Raji (cell line): ENCODE results near the gene MCC.
A peak's percentile ranks its signal among the peaks of the same experiment; 100 is the strongest.

Experiments
- POLR2A ChIP-seq: IDR thresholded peaks from 2 replicates; pipeline ENCODE4 v1.6.1; 2011; ENCODE audit warnings: low read depth, low read length, control low read depth; ENCODE audit not compliant: insufficient read depth

MCC gene

DNA sequence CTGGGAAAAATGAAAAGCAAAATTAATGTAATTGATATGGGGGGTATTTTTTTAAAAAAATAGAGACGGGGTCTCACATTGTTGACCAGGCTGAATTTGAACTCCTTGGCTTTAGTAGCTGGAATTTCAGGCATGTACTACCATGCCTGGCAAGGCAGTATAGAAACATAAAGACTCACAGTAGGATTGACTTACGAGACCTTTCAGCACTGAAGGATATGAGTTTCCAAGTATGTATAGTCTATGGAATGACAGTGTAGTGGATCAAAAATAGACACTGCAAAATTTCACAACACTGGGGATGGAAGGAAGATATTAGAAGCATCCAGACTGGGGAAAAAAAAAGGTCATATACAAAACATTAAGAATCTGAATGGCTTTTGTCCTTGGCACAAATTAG lies 504.9 kb downstream of the MCC start:
- no peak for TF ChIP-seq POLR2A

DNA sequence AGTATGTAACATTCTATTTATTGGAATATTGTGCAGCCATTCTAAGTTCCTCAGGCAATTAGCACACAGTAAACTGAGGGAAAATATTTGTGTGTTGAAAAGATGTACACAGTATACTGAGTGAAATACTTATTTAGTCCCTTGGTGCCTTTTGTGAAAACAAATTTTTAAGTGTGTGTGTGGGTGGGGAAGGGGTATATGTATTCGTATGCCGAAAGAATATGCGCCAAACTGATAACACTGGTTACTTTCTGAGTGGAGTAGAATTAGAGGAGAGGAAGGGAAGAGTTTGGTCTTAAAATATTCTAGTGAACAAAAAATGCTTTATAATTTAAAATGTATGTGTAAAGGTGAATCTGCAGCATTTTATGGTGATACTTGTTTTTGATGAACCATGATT lies 508.5 kb downstream of the MCC start:
- TF ChIP-seq POLR2A: no peak

DNA sequence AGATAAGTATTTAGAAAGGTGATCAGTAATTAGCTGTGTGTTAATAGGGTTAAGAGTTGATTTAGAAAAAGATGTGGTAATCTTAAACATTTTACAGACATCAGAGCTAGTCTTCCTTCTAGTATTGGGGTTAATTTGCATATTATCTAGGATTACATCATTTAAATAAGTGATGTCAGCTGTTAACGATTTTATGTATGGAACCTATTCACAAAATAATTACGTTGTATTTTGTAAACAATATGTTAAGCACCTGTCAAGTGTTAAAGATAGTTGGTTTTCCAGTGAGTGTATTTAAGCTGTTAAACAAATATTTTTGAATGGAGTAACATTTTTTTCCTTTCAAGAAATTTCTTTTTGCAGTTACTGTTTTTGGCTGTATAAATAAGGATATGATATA lies 509.4 kb downstream of the MCC start:
- TF ChIP-seq POLR2A: no peak

DNA sequence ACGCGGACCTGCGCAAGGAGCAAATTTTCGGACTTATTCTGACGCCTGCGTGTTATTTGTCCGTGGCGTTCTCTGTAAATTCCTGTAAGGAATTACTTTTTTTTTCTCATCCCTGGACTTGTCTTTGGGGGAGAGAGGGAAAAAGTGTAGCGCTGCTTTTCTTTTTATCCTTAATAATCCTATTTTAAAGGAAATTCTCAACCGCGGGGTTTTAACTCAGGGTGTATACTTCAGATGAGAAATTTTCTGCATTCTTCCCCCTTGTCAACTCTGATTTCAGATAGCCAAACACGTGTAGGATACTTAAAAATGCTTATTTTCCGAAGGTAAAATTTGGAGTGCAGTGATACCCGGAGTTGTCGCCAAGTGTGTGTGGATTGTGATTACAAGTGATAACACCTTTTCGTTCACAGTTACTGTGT lies 510.8 kb downstream of the MCC start:
- no peak for TF ChIP-seq POLR2A

DNA sequence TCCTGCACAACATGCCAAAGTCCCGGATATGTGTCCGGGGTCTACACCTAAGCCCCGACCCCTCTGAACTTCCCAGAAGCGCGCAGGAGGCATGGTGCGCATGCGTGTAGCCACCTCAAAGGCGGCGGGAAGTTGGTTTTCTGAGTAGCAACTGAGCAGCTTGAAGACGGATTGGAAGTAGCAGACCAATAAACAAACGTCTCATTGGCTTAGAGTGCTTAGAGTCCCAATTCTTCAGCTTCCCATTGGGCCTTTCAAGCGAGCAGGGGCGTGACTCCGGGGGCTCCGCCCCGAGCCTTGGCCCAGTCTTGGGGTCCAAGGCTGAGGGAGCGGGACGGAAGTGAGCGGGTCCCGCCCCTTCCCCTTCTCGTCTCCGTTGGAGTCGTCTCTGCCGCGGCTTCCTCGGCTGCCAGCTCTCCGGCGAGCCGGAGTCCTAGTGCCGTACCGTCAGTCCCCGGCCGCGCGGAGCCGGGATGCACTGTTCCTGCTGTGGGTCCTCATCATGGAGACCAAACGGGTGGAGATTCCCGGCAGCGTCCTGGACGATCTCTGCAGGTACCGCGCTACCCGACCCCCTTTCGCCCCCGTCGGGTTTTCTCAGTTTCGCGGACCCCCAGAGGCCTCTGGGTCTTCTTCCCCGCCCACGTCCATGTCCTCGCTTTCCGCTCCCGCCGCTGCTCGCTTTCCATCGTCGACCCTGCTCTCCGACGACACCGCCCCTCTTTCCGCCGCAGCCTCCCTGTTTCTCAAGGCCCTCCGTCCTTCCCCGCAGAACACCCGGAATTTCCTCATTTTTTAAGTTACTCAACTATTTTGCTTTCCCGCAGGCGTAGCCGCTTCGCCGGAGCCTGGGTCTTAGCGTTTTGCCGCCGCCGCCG lies 511.6 kb downstream of the MCC start, which contains the start of gene DCP2:
TSS of gene DCP2 (plus strand) at position 367 of the 878 bp plus-strand sequence. CDS start at position 503, 136 bp downstream.
- peak; percentile 93 for TF ChIP-seq POLR2A

DNA sequence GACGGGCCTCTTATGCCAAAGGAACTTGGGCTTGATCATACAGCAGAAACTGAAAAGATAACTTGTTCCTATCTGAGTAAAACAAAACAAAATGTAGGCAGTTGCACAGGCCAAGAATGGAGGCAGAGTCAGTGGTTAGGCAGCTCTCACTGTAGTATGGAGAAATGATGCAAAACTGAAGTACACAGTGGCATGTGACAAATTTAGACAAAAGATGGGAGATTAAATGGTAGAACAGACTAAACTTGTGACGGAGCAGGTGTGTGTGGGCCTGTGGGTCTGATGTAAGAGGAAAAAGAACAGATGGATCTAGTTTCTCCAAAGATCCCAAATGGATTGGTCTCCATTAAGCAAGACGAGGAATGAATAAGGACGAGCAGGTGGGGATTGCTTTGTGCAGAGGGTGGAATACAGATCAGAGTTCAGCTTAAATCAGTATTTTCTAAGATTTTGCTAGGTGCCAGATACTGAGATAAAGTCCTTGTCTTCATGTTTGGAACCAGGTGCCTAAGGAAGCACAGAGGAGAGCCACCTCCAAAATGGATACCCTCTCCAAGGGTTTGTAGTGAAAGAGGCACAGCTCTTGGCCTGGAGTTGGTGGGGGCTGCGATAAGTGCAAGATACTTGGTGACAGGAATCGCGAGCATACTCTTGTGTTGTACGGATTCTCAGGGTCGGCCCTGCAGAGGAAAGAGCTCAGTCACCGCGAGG lies 512.4 kb downstream of the MCC start:
- TF ChIP-seq POLR2A: no peak

DNA sequence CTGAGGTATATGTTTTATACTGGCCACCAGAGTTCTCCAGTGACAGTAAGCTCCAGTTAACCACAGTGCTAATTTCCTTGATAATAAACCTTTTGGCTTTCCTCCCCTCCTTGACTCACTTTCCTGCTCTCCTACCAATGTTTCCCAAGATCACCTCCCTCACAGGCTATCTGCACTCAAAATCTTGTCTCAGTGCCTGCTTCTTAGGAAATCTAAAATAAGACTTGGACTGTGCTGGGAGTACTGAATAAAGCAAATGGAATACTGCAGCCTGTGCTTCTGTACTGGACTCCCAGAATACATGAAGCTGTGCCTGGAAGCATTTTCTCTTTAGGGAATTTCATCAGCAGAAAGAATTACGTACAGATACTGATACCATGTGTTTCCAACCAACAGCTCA lies 513.4 kb downstream of the MCC start:
- TF ChIP-seq POLR2A: no peak

DNA sequence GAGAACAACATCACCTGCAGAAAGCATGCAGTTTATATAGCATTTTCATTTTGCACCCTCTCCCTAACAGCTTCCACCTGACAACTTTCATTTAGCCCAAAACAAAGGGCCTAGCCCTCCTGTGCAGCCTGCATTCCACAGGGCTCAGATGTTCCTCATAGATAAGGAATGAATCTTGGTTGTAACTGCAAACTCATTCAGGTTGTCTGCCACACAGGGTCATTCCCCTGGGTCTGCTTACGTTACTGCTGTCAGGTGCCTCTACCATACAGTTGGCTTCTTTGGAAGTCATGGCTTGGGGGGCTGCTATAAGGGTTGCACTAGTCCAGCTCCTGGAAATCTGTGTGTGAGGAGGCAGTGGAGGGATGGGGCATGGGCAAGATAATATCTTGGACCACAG lies 514.3 kb downstream of the MCC start:
- TF ChIP-seq POLR2A: no peak

DNA sequence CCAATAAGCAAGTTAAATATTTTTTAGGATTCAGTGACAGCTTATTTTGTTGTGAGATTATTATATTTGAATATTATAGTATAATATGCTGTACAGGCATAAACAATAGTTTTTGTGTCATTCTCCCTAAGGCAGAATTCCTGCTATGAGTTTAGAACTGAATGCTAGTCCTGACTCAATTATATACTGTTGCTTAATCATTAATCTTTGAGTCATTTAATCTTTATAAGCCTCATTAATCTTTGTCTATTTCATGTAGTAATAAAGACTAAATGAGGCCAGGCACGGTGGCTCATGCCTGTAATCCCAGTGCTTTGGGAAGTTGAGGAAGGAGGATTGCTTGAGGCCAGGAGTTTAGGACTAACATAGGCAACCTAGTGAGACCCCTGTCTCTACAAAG lies 515.2 kb downstream of the MCC start:
- TF ChIP-seq POLR2A: no peak
